Measurements from ENCODE around the gene ST6GALNAC5.

- no peak for TF ChIP-seq CTCF (IDR thresholded peaks at IDR 0.05; ENCODE audit: extremely low read depth in 1 of 2, insufficient read depth in 1 of 2, low read depth in 1 of 2, low read length in 2 of 2)
- TF ChIP-seq POLR2AphosphoS5 (IDR thresholded peaks at IDR 0.05; ENCODE audit: insufficient read depth, low read depth, low read length): no peak
- no peak for TF ChIP-seq EZH2 (IDR thresholded peaks at IDR 0.05; ENCODE audit: borderline replicate concordance, low read depth, low read length, severe bottlenecking)
- no peak for TF ChIP-seq POLR2A (IDR thresholded peaks at IDR 0.05; ENCODE audit: low read depth, low read length)
Measured at GRCh38 chr1:77026640-77027039, 159.4 kb downstream of the ST6GALNAC5 start.

All from endothelial cell of umbilical vein (primary cell).